Lower lobe of right lung (tissue), 2 donors: ENCODE measurements around the gene GLDC. TPM values are rescaled to one million over a fixed set of nuclear protein-coding genes. Genes with fewer than 3 reads are reported as not detected.

Source experiments
- ATAC-seq, 2 donors: fragments of 200-7000 bp; cut with Tn5 transposase; one replicate each; pipeline ENCODE4 v1.9.1; 2020 to 2022; ENCODE audit warnings: mild to moderate bottlenecking in 2 of 2, moderate library complexity in 2 of 2
- DNase-seq: peaks from one replicate; pipeline ENCODE4 v3.0.0-alpha.2; 2020
- H3K27ac ChIP-seq: fragments of 200-600 bp; one replicate; pipeline ENCODE4 v1.8.0; 2022
- H3K27me3 ChIP-seq: fragments of 200-600 bp; one replicate; pipeline ENCODE4 v1.8.0; 2022; ENCODE audit warnings: low read depth
- H3K36me3 ChIP-seq: fragments of 200-600 bp; one replicate; pipeline ENCODE4 v1.8.0; 2022; ENCODE audit warnings: mild to moderate bottlenecking
- H3K4me1 ChIP-seq: fragments of 200-600 bp; one replicate; pipeline ENCODE4 v1.8.0; 2022
- H3K4me3 ChIP-seq: fragments of 200-600 bp; one replicate; pipeline ENCODE4 v1.8.0; 2022; ENCODE audit warnings: mild to moderate bottlenecking
- H3K9me3 ChIP-seq: fragments of 200-600 bp; one replicate; pipeline ENCODE4 v1.8.0; 2022
- CTCF ChIP-seq: fragments of 200-600 bp; IDR thresholded peaks from one replicate; pipeline ENCODE4 v1.8.0; 2022; ENCODE audit warnings: antibody characterized with exemption, mild to moderate bottlenecking
- intact Hi-C: fragments of 100-400 bp; cut with DNase I; formaldehyde crosslinking; loops from one replicate; pipeline ENCODE4 v1.11.0; 2022
- total RNA-seq: library from RNA; stranded (reverse); fragmentation: NEBNext Ultra II Directional; extraction: Animal tissue kit (Norgen Biotek cat#: 25700); gene quantifications from one replicate; pipeline ENCODE4 v1.2.1, GENCODE V29; 2021
- donor health status: DM: no; HTN: yes; CAD: no; lungs with severe emphysema.

GLDC gene
- total RNA-seq, 1 donor from 2014 or later, result 0.77 TPM

DNA sequence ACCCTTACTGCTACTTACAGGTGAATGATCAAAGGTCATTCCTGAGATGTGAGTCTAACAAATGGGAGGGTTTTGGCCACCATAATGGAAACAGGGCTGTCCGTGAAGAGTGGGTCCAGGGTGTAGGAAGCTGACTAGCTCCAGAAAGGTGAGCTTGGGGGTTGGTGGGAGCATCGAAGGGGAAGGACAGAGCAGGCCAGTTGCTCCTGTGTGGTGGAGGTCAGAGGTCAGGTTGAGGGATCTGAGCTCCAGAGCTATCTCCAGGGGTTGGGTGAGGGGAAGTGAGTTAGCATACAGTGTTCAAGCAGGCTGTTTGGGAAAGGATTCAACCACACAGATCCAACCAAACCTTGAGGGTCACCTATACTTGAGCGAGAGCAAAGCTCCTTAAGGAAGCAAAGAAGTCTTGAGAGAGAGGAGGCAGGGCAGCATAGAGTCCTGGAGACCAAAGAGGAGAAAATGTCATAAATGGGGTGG is 18.7 kb upstream of the GLDC start:
- H3K36me3 ChIP-seq, result no peaks in the 10 kb centered on the region
- peak in 1 of 2 donors; percentile 14 for ATAC-seq
- H3K27me3 ChIP-seq, result no peaks in the 10 kb centered on the region
- no peaks in the 10 kb centered on the region for H3K9me3 ChIP-seq
- intact Hi-C loops, result no loop called here
- no peak overlapping the region for H3K27ac ChIP-seq
- no peak for DNase-seq
- no peak overlapping the region for H3K4me3 ChIP-seq
- no peaks in the 10 kb centered on the region for H3K4me1 ChIP-seq
- TF ChIP-seq CTCF, result no peak

DNA sequence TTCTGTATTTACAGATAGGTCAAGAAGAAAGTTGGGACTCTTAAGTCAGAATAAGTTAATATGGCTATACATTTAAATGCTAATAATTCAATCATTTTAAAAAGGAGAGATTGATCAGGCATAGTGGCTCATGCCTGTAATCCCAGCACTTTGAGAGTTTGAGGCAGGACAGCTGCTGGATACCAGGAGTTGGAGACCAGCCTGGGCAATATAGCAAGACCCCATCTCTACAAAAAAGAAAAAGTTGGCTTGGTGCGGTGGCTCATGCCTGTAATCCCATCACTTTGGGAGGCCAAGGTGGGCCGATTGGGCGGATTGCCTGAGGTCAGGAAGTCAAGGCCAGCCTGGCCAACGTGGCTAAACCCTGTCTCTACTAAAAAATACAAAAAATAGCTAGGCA is 15.0 kb upstream of the GLDC start:
- no peak overlapping the region for H3K4me3 ChIP-seq
- intact Hi-C loops, result no loop called here
- DNase-seq, result no peak

DNA sequence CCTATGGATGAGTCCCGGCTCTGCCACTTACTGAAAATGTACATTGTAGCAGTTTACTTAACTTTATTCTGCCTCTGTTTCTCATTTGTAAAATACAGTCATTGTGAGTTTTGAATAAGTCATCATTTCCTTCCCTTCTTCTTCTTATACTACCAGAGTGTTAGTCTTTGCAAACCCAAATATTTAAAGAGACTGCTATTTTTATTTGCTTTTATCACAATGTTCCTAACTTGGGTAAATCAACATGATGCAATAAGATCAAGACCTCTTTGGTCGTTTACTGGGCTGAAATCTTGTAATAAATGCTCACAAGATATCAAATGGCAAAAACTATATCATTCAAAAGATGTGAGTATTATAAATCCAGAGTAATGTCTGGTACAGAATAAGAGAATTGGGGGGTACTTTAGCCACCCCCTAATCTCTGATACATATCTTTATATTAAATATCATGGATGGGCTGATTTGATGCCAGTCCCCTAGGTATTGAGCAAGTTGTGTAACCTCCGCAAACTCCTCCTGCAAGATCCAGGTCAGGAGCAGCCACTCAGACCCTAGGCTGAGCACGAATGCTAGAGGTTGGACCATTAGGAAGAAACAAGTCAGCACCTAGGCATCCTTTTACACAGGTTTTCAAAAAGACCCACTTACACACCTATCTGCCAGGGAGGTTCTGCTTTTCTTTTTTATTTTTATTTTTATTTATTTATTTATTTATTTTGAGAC is 13.3 kb upstream of the GLDC start:
- no peaks in the 10 kb centered on the region for H3K27me3 ChIP-seq
- H3K4me1 ChIP-seq, result no peaks in the 10 kb centered on the region
- no peak overlapping the region for H3K27ac ChIP-seq
- H3K36me3 ChIP-seq, result no peaks in the 10 kb centered on the region
- no peak for TF ChIP-seq CTCF
- H3K9me3 ChIP-seq, result no peaks in the 10 kb centered on the region
- intact Hi-C loops, result no loop called here
- H3K4me3 ChIP-seq, result no peak overlapping the region
- peak in 1 of 2 donors; percentile 53 for ATAC-seq
- DNase-seq, result no peak

More for the DNA sequence above, 15.0 kb upstream of the GLDC start:
- no peak overlapping the region for H3K27ac ChIP-seq
- H3K4me1 ChIP-seq, result no peaks in the 10 kb centered on the region
- ATAC-seq, result no peak
- no peaks in the 10 kb centered on the region for H3K9me3 ChIP-seq
- no peak for TF ChIP-seq CTCF
- no peaks in the 10 kb centered on the region for H3K27me3 ChIP-seq
- no peaks in the 10 kb centered on the region for H3K36me3 ChIP-seq

DNA sequence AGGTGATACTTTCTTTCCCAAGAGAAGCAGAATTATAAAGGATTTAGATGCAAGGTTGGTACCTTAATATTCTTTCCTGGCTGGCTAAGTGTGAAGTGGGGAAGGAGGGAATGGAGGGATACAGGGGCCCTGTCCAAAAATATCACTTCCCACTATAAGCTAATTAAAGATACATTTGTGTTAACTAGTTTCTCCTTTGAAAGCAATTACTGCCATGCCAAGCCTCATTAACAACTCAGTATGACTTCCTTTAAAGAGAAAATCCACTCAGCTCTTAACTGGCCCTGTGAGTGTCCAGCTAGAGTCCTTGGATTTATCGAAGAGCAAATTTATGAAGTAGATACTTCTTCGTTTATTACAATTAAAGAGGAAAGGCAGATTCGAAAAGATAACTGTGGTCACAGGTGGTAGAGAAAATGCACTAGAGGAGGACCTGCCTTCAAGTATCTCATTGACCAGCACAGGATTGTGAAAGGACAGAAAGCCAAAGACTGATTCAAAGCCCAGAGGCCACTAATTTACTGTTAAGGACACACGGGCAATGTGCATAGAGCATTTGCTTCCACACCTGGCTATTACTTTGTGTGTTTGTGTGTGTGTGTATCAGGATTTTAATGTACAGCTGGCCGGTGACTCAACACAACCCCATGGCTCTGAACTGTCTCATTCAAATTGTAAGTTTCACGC is 11.2 kb upstream of the GLDC start:
- H3K4me1 ChIP-seq, result no peaks in the 10 kb centered on the region
- H3K36me3 ChIP-seq, result no peaks in the 10 kb centered on the region
- no peak for ATAC-seq
- no peak for TF ChIP-seq CTCF
- H3K27ac ChIP-seq, result no peak overlapping the region
- no peaks in the 10 kb centered on the region for H3K27me3 ChIP-seq
- H3K4me3 ChIP-seq, result no peak overlapping the region
- no peaks in the 10 kb centered on the region for H3K9me3 ChIP-seq
- no peak for DNase-seq
- intact Hi-C loops, result no loop called here

DNA sequence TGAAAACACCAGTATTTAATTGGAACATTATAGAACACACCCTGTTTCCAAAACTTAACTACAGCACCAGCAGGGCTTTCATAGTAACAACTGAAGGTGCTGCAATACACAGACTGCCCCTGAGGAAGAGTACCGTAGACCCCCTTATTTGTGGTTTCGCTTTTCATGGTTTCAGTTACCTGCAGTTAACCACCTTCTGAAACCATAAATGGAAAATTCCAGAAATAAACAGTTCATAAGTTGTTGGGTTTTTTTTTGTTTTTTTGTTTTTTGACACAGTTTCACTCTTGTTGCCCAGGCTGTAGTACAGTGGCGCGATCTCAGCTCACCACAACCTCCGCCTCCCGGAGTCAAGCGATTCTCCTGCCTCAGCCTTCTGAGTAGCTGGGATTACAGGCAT is 9.5 kb upstream of the GLDC start:
- Histone ChIP-seq H3K4me1 (no peaks in the 10 kb centered on the region), H3K36me3 (no peaks in the 10 kb centered on the region), H3K4me3 (no peak overlapping the region), H3K27ac (no peak overlapping the region), H3K27me3 (no peaks in the 10 kb centered on the region), H3K9me3 (no peaks in the 10 kb centered on the region)
- ATAC-seq (no peak), DNase-seq (no peak)
- intact Hi-C loops, result no loop called here
- TF ChIP-seq CTCF, result no peak
